Neural cell (in vitro differentiated cells): ENCODE data around the gene AGPAT3. TPM values are rescaled to one million over a fixed set of nuclear protein-coding genes. Genes with fewer than 3 reads are reported as not detected.

Source experiments
- H2AFZ ChIP-seq: fragments of 200-600, 300-800 bp; sonication (generic), shearing (Covaris generic); 2 replicates; pipeline ENCODE4 v1.6.0; 2014; ENCODE audit warnings: low read depth, mild to moderate bottlenecking, antibody characterized with exemption, low read length, moderate library complexity
- H3F3A ChIP-seq: fragments of 200-600 bp; shearing (Covaris generic); 2 replicates; pipeline ENCODE4 v1.6.1; 2016; ENCODE audit warnings: mild to moderate bottlenecking, moderate library complexity, mixed read lengths, antibody characterized with exemption, low read length; ENCODE audit not compliant: insufficient read depth, poor library complexity, severe bottlenecking
- H3K27ac ChIP-seq: fragments of 200-600, 300-800 bp; sonication (generic), shearing (Covaris generic); 2 replicates; pipeline ENCODE4 v1.5.1; 2014; ENCODE audit warnings: mild to moderate bottlenecking, low read length, moderate library complexity
- H3K27me3 ChIP-seq: fragments of 300-800, 200-600 bp; sonication (generic), shearing (Covaris generic); 2 replicates; pipeline ENCODE4 v1.6.0; 2014; ENCODE audit warnings: mild to moderate bottlenecking, low read depth, low read length, moderate library complexity; ENCODE audit not compliant: insufficient read depth
- H3K36me3 ChIP-seq: fragments of 300-800, 200-600 bp; sonication (generic), shearing (Covaris generic); 2 replicates; pipeline ENCODE4 v1.5.1; 2014; ENCODE audit warnings: mild to moderate bottlenecking, antibody characterized with exemption, low read length, moderate library complexity; ENCODE audit not compliant: insufficient read depth
- H3K4me2 ChIP-seq: fragments of 300-800, 200-600 bp; sonication (generic), shearing (Covaris generic); 2 replicates; pipeline ENCODE4 v1.6.0; 2014; ENCODE audit warnings: mild to moderate bottlenecking, low read length
- H3K4me3 ChIP-seq: fragments of 300-800, 200-600 bp; sonication (generic), shearing (Covaris generic); 2 replicates; pipeline ENCODE4 v1.5.1; 2014; ENCODE audit warnings: mild to moderate bottlenecking, low read length, moderate library complexity
- H3K79me2 ChIP-seq: fragments of 200-600 bp; shearing (Covaris generic); replicated peaks from 2 replicates; pipeline ENCODE4 v1.6.0; 2014; ENCODE audit warnings: mild to moderate bottlenecking, low read length, moderate library complexity; ENCODE audit not compliant: insufficient read depth
- H3K9ac ChIP-seq: fragments of 300-800, 200-600 bp; sonication (generic), shearing (Covaris generic); 2 replicates; pipeline ENCODE4 v1.6.1; 2016; ENCODE audit warnings: mild to moderate bottlenecking, low read length, mixed read lengths
- H3K9me2 ChIP-seq: fragments of 200-600 bp; shearing (Covaris generic); 2 replicates; pipeline ENCODE4 v1.6.1; 2016; ENCODE audit warnings: mild to moderate bottlenecking, low read length, mixed read lengths; ENCODE audit not compliant: insufficient read depth
- H3K9me3 ChIP-seq: fragments of 200-600, 300-800 bp; sonication (generic), shearing (Covaris generic); 2 replicates; pipeline ENCODE4 v1.6.1; 2016; ENCODE audit warnings: mild to moderate bottlenecking, mixed run types, low read length, moderate library complexity, mixed read lengths
- H4K20me1 ChIP-seq: fragments of 200-600 bp; shearing (Covaris generic); 2 replicates; pipeline ENCODE4 v1.6.1; 2016; ENCODE audit warnings: mild to moderate bottlenecking, mixed run types; ENCODE audit not compliant: insufficient read depth
- CTCF ChIP-seq: fragments of 450-650 bp; IDR thresholded peaks from 2 replicates; pipeline ENCODE4 v1.5.1; 2014; ENCODE audit warnings: antibody characterized with exemption, mild to moderate bottlenecking, moderate library complexity; ENCODE audit not compliant: poor library complexity, severe bottlenecking
- EP300 ChIP-seq: fragments of 450-650 bp; conservative IDR thresholded peaks from 2 replicates; pipeline ENCODE4 v1.6.1; 2014; ENCODE audit warnings: antibody characterized with exemption, mild to moderate bottlenecking, moderate library complexity; ENCODE audit not compliant: poor library complexity, severe bottlenecking
- EZH2 ChIP-seq: fragments of 200-600, 300-800 bp; shearing (Covaris generic), sonication (generic); IDR thresholded peaks from 2 replicates; pipeline ENCODE4 v1.6.1; 2014; ENCODE audit warnings: antibody characterized with exemption, low read length, borderline replicate concordance, mild to moderate bottlenecking; ENCODE audit not compliant: insufficient read depth, poor library complexity, severe bottlenecking
- MXI1 ChIP-seq: fragments of 450-650 bp; conservative IDR thresholded peaks from 2 replicates; pipeline ENCODE4 v1.6.1; 2014; ENCODE audit warnings: antibody characterized with exemption, mild to moderate bottlenecking; ENCODE audit not compliant: poor library complexity, severe bottlenecking
- POLR2AphosphoS5 ChIP-seq: IDR thresholded peaks from 2 replicates; pipeline ENCODE4 v1.6.1; 2012
- RAD21 ChIP-seq: fragments of 450-650 bp; conservative IDR thresholded peaks from 2 replicates; pipeline ENCODE4 v1.6.1; 2014; ENCODE audit warnings: antibody characterized with exemption, mild to moderate bottlenecking, moderate library complexity
- REST ChIP-seq: IDR thresholded peaks from 2 replicates; pipeline ENCODE4 v1.6.1; 2012; ENCODE audit warnings: borderline replicate concordance
- SMC3 ChIP-seq: fragments of 450-650 bp; conservative IDR thresholded peaks from 2 replicates; pipeline ENCODE4 v1.6.1; 2014; ENCODE audit warnings: antibody characterized with exemption, mild to moderate bottlenecking, moderate library complexity; ENCODE audit not compliant: poor library complexity
- TAF1 ChIP-seq: IDR thresholded peaks from 2 replicates; pipeline ENCODE4 v1.6.1; 2012; ENCODE audit warnings: low read depth
- polyA plus RNA-seq: library from polyadenylated mRNA; depleted of rRNA; stranded (reverse); fragments of >200 nt; gene quantifications from 2 replicates; pipeline ENCODE4 v1.2.3, GENCODE V29; 2014

AGPAT3 gene
- polyA plus RNA-seq, 1 donor from 2014 or later, result 8.4 TPM

- Histone ChIP-seq H3K4me2 (no peak overlapping the region), H4K20me1 (no peaks in the 10 kb centered on the region)
These were observed 9.2 kb downstream of the AGPAT3 start for GRCh38 chr21:43874085-43874805.

GRCh38 chr21:43876605-43877004 lies 11.6 kb downstream of the AGPAT3 start:
- Histone ChIP-seq H3F3A (no peaks in the 10 kb centered on the region), H3K27me3 (no peaks in the 10 kb centered on the region), H3K9ac (no peak overlapping the region), H3K9me3 (no peaks in the 10 kb centered on the region), H3K4me2 (no peak overlapping the region), H3K4me3 (no peak overlapping the region), H4K20me1 (no peaks in the 10 kb centered on the region), H2AFZ (no peak overlapping the region), H3K36me3 (no peaks in the 10 kb centered on the region), H3K9me2 (no peaks in the 10 kb centered on the region), H3K27ac (no peak overlapping the region), H3K79me2 (no peaks in the 10 kb centered on the region)
- TF ChIP-seq TAF1 (no peak), RAD21 (no peak), POLR2AphosphoS5 (no peak), EP300 (no peak), SMC3 (no peak), MXI1 (no peak), REST (no peak)

More at GRCh38 chr21:43874085-43874805, 9.2 kb downstream of the AGPAT3 start:
- H3K9ac ChIP-seq, result no peak overlapping the region
- H3K9me3 ChIP-seq, result no peaks in the 10 kb centered on the region
- TF ChIP-seq TAF1 (no peak), POLR2AphosphoS5 (no peak), CTCF (no peak), RAD21 (no peak), EP300 (no peak), SMC3 (no peak), EZH2 (no peak), MXI1 (no peak), REST (no peak)
- no peaks in the 10 kb centered on the region for H3K9me2 ChIP-seq
- H3K79me2 ChIP-seq, result no peaks in the 10 kb centered on the region
- no peak overlapping the region for H3K27ac ChIP-seq
- H3K36me3 ChIP-seq, result no peaks in the 10 kb centered on the region
- H3F3A ChIP-seq, result no peaks in the 10 kb centered on the region
- H3K4me3 ChIP-seq, result no peak overlapping the region
- H3K27me3 ChIP-seq, result no peaks in the 10 kb centered on the region
- no peak overlapping the region for H2AFZ ChIP-seq
